GM12865 (cell line): ENCODE data around the gene ABO.

Experiments
- DNase-seq: peaks from one replicate; pipeline ENCODE4 v3.0.0; 2010; ENCODE audit warnings: low read depth
- H3K4me3 ChIP-seq: 2 replicates; pipeline ENCODE4 v1.5.1; 2011; ENCODE audit warnings: mild to moderate bottlenecking, low read depth, low read length, control low read depth
- TF ChIP-seq, protein P1 (sequence below): IDR thresholded peaks from 2 replicates; pipeline ENCODE4 v1.5.1; 2011; ENCODE audit warnings: low read length, control low read depth, low read depth, inconsistent platforms; ENCODE audit not compliant: insufficient read depth; ENCODE audit errors: missing control alignments

The ABO gene

DNA sequence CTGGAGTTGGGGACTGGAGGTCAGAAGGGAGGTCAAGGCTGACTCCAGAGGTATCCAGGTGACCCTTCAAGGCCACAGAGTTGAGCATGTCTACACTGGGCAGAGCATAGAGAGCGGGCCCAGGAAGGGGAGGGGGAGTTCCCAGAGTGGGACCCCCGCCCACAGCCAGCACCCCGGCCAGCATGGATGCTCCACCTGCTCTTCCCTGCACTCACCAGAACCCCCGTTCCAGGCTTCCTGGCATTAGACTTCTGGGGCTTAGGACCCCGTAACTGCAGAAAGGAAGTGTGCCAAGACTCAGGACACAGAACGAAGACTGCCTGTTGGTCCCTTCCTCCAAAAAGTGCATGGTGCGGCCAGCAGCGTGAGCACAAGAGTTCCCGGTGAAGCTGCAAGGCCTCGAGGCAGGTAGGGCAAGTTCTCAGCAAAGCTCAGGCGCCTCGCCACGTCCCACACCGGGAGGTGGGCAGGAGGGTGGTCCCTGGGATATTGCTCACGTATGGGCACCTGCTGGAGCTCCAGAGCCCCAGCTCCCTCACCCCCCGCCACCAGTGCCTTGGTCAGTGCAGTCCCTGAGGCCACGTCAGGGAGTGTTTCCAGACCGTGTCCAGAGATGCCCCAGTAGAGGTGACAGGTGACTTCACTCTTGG, 13.8 kb downstream of the ABO start:
- no peak for DNase-seq
- no peak overlapping the region for H3K4me3 ChIP-seq
- TF ChIP-seq, protein P1, sequence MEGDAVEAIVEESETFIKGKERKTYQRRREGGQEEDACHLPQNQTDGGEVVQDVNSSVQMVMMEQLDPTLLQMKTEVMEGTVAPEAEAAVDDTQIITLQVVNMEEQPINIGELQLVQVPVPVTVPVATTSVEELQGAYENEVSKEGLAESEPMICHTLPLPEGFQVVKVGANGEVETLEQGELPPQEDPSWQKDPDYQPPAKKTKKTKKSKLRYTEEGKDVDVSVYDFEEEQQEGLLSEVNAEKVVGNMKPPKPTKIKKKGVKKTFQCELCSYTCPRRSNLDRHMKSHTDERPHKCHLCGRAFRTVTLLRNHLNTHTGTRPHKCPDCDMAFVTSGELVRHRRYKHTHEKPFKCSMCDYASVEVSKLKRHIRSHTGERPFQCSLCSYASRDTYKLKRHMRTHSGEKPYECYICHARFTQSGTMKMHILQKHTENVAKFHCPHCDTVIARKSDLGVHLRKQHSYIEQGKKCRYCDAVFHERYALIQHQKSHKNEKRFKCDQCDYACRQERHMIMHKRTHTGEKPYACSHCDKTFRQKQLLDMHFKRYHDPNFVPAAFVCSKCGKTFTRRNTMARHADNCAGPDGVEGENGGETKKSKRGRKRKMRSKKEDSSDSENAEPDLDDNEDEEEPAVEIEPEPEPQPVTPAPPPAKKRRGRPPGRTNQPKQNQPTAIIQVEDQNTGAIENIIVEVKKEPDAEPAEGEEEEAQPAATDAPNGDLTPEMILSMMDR, result no peak

DNA sequence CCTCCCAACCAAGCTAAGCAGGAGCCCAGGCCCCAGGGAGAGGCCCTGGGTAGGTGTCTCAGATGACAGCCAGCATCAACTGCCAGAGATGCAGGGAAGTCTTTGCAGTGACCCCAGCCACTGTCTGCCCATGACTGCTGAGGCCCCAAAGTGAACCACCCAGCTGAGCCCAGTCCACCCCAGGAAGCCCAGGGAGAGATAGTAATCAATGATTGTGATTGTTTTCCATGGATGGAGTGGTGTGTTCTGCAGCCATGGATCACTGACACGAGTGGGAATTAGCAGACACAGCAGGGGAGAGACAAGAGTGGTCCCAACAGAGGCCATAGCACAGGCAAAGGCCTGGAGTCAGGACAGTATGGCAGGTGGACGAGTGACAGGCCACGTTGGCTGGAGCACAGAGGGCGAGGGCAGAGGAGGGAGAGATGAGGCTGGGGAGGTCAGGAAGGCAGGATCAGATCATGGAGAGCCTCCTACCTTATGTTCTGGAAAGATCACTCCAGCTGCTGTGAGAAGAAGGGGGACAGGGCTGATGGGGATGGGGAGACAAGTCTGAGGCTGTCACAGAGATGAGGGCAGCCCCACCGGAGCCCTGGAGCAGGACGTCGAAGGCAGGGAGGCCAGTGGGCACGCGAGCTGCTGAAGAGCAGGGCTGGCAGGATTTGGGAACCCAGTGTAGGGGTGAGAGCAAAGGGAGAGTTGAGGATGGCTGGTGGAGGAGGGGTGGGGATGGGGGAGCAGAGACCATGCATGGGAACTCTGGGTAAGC, 14.5 kb downstream of the ABO start:
- TF ChIP-seq, protein P1, result no peak
- H3K4me3 ChIP-seq, result no peak overlapping the region
- no peak for DNase-seq

DNA sequence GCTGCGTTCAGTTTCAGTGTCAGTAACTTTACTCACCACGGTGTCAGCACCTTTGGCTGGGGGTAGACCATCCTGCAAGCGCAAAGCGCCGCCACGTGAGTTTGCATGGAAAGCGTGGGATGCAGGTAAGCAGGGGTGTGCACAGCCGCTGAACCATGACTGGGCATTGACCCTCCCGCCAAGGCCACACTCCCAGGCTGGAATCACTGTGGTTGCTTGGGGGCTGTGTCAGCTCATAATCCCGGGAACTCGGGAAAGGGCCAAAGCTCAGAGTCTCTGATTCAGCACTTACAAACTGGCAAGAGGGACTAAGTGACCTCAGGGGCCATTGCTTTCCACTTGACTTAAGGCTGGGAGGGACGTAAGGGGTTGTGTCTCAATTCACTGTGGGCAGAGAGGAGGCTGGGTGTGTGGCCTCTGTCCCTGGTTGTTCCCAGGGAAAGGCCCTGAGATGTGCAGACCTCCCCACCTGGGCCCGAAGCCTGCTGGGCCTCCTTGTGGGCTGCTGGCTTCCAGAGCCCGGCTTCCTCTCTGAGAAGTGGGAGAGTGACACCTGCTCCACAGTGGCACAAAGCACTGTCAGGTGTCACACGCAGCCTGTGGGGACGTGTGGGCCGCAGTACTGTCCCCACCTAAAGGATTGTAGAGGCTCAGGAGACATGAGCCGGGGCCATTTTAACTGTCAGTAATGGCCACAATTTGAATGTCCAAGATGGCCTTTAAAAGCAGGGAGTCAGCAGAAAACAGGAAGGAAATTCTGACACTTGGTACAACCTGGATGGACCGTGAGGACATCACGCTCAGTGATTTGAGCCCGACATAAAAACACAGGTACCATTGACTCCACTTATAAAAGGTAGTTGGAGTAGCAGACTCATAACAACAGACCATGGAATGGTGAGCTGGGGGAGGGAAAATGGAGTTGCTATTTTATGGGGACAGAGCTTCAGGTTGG, 16.7 kb downstream of the ABO start:
- H3K4me3 ChIP-seq, result no peak overlapping the region
- TF ChIP-seq, protein P1, result no peak
- DNase-seq, result no peak

DNA sequence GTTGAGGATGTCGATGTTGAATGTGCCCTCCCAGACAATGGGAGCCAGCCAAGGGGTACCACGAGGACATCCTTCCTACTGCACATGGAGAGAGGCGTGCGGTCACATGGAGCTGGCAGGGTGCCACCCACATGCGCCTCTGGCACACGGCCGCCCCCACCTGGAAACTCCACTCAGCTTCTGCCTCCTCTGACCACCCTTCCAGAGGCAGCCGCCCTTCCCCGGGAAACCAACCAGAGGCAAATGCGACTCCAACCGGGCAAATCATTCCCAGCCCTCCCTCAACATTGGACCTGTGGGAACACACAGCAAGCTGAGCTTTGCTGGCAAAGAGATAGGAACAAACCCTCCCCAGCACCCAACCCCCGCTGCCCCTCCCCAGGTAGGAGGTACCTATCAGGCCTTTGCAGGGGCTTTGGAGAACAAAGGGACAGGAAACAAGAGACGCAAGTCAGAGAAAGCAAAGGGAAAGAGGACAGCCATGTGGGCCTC, 17.5 kb downstream of the ABO start:
- no peak overlapping the region for H3K4me3 ChIP-seq
- TF ChIP-seq, protein P1, result no peak
- DNase-seq, result no peak

DNA sequence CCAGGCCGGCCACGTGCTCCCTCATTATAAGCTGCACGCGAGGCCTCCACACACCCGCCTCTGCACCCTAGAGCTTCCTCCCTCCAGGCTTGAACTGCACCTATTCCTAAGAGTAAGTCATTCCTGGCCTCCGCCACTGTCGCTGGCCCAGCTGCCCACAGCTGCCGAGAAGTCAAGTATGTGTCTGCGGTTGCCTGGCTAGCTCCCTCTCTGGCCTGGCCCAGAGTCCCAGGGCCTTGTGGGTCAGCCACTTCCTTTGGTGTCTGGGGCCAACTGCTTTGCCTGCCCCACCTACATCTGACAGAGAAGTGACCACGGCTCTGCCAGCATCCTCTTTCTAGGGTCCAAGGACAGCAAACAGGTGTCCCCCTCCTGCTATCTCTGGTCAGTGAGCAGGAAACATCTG, 18.3 kb downstream of the ABO start:
- no peak overlapping the region for H3K4me3 ChIP-seq
- TF ChIP-seq, protein P1, result no peak
- no peak for DNase-seq

DNA sequence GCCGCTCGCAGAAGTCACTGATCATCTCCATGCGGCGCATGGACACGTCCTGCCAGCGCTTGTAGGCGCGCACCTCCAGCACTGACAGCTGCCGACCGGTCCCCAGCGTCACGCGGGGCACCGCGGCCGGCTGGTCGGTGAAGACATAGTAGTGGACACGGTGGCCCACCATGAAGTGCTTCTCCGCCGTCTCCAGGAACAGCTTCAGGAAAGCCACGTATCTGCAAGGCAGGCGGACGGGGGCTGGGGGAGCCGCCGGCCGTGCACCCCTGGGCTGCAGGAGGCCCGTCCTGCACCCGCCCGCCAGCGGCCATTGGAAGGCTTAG, 18.9 kb downstream of the ABO start:
- DNase-seq, result no peak
- no peak overlapping the region for H3K4me3 ChIP-seq
- TF ChIP-seq, protein P1, result no peak
